Activated T-helper 1 cell treated with anti-CD3 and anti-CD28 coated beads, Interleukin-12 subunit alpha, Interleukin-12 subunit beta, Interleukin-2, Interleukin-4 antibody, amounts not matched to agents 30 ng/mL and 10 ng/mL and 1 ng/mL, durations not matched to agents 14 hours and 24 hours and 36 hours (primary cell): ENCODE measurements around the gene TENT4A. TPM values are rescaled to one million over a fixed set of nuclear protein-coding genes. Genes with fewer than 3 reads are reported as not detected.
"Not testable (repeated sequence)": the region's sequence is repeated elsewhere in the genome, so short reads cannot be mapped to it uniquely, and the experiment has no call there.

Experiments
- DNase-seq: peaks from one replicate; pipeline ENCODE4 v3.0.0; 2021; ENCODE audit warnings: low spot score
- H3K27ac Mint-ChIP-seq: one replicate; pipeline ENCODE4 v1.8.0; 2021; ENCODE audit warnings: mild to moderate bottlenecking, mixed read lengths
- H3K27me3 Mint-ChIP-seq: one replicate; pipeline ENCODE4 v1.8.0; 2022; ENCODE audit warnings: mild to moderate bottlenecking, moderate library complexity, mixed read lengths; ENCODE audit not compliant: insufficient read depth
- H3K36me3 Mint-ChIP-seq: one replicate; pipeline ENCODE4 v1.8.0; 2021; ENCODE audit warnings: low read depth, mixed read lengths
- H3K4me1 Mint-ChIP-seq: one replicate; pipeline ENCODE4 v1.8.0; 2021; ENCODE audit warnings: low read depth, mixed read lengths
- H3K4me3 Mint-ChIP-seq: one replicate; pipeline ENCODE4 v1.8.0; 2021; ENCODE audit warnings: mild to moderate bottlenecking, moderate library complexity, mixed read lengths
- H3K9me3 Mint-ChIP-seq: one replicate; pipeline ENCODE4 v1.8.0; 2021; ENCODE audit warnings: mixed read lengths
- intact Hi-C: fragments of 100-400 bp; cut with micrococcal nuclease; formaldehyde crosslinking; loops from one replicate; pipeline ENCODE4 v1.15.1; 2024
- total RNA-seq: library from RNA; stranded (reverse); gene quantifications from 2 replicates; pipeline ENCODE4 v1.2.3, GENCODE V29; 2022

TENT4A gene
- total RNA-seq, 1 donor from 2014 or later: 42.3 TPM

- Mint-ChIP-seq H3K4me1 (peaks cover 5% of the 10 kb centered on the region), H3K27ac (peak overlapping the region; percentile 34), H3K36me3 (no peaks in the 10 kb centered on the region), H3K9me3 (no peaks in the 10 kb centered on the region), H3K4me3 (no peak overlapping the region), H3K27me3 (no peaks in the 10 kb centered on the region)
- intact Hi-C loops: loop anchor here (1.0 to 5.0 kb wide), 2 partner anchors 61 to 980 kb away; no protein-coding TSS in a partner anchor
- peak; percentile 63 for DNase-seq
Observed at GRCh38 chr5:6765612-6766525, 52.6 kb downstream of the TENT4A start.

- Mint-ChIP-seq H3K27ac (no peak overlapping the region), H3K4me1 (peaks cover 5% of the 10 kb centered on the region), H3K27me3 (no peaks in the 10 kb centered on the region), H3K4me3 (no peak overlapping the region), H3K36me3 (no peaks in the 10 kb centered on the region), H3K9me3 (no peaks in the 10 kb centered on the region)
- intact Hi-C loops: loop anchor here (5.0 kb wide), 1 partner anchor 61 kb away; no protein-coding TSS in a partner anchor
- no peak for DNase-seq
Observed at GRCh38 chr5:6766604-6767093, 53.4 kb downstream of the TENT4A start.

- intact Hi-C loops: loop anchor here (5.0 kb wide), 1 partner anchor 60 kb away; no protein-coding TSS in a partner anchor
- Mint-ChIP-seq H3K4me1 (peaks cover 5% of the 10 kb centered on the region), H3K36me3 (no peaks in the 10 kb centered on the region), H3K27ac (no peak overlapping the region), H3K27me3 (no peaks in the 10 kb centered on the region), H3K9me3 (no peaks in the 10 kb centered on the region), H3K4me3 (no peak overlapping the region)
- no peak for DNase-seq
Observed at GRCh38 chr5:6767481-6768063, 54.3 kb downstream of the TENT4A start.

- H3K36me3 Mint-ChIP-seq: no peaks in the 10 kb centered on the region
- no peak overlapping the region for H3K4me3 Mint-ChIP-seq
- H3K27ac Mint-ChIP-seq: no peak overlapping the region
- H3K27me3 Mint-ChIP-seq: no peaks in the 10 kb centered on the region
- H3K4me1 Mint-ChIP-seq: peaks cover 5% of the 10 kb centered on the region
- DNase-seq: no peak
- intact Hi-C loops: loop anchor here (5.0 kb wide), 1 partner anchor 59 kb away; no protein-coding TSS in a partner anchor
- H3K9me3 Mint-ChIP-seq: no peaks in the 10 kb centered on the region
Observed at GRCh38 chr5:6768590-6769230, 55.5 kb downstream of the TENT4A start.

GRCh38 chr5:6770826-6771607 is 57.8 kb downstream of the TENT4A start:
- H3K4me1 Mint-ChIP-seq: peaks cover 8% of the 10 kb centered on the region
- no peak overlapping the region for H3K4me3 Mint-ChIP-seq
- H3K27ac Mint-ChIP-seq: no peak overlapping the region
- H3K9me3 Mint-ChIP-seq: no peaks in the 10 kb centered on the region
- intact Hi-C loops: no loop called here
- no peak for DNase-seq
- no peaks in the 10 kb centered on the region for H3K36me3 Mint-ChIP-seq
- peaks cover 7% of the 10 kb centered on the region for H3K27me3 Mint-ChIP-seq

GRCh38 chr5:6772886-6773285 is 59.7 kb downstream of the TENT4A start:
- Mint-ChIP-seq H3K4me3 (no peak overlapping the region), H3K27me3 (peaks cover 10% of the 10 kb centered on the region), H3K9me3 (no peaks in the 10 kb centered on the region), H3K27ac (no peak overlapping the region), H3K4me1 (peaks cover 8% of the 10 kb centered on the region), H3K36me3 (no peaks in the 10 kb centered on the region)
- intact Hi-C loops: no loop called here
- no peak for DNase-seq

- Mint-ChIP-seq H3K9me3 (no peaks in the 10 kb centered on the region), H3K27ac (no peak overlapping the region), H3K4me3 (no peak overlapping the region), H3K27me3 (peaks cover 10% of the 10 kb centered on the region), H3K36me3 (no peaks in the 10 kb centered on the region), H3K4me1 (peaks cover 8% of the 10 kb centered on the region)
- no peak for DNase-seq
- intact Hi-C loops: no loop called here
Observed at GRCh38 chr5:6773342-6774035, 60.3 kb downstream of the TENT4A start.

- H3K4me1 Mint-ChIP-seq, H3K27ac Mint-ChIP-seq, H3K27me3 Mint-ChIP-seq, H3K9me3 Mint-ChIP-seq, DNase-seq, H3K4me3 Mint-ChIP-seq, intact Hi-C loops, H3K36me3 Mint-ChIP-seq: not testable (repeated sequence)
Observed at GRCh38 chr5:6774207-6774606, 61.0 kb downstream of the TENT4A start.

GRCh38 chr5:6774721-6775204 is 61.5 kb downstream of the TENT4A start:
- H3K4me3 Mint-ChIP-seq: no peak overlapping the region
- intact Hi-C loops: no loop called here
- no peak for DNase-seq
- H3K36me3 Mint-ChIP-seq: no peaks in the 10 kb centered on the region
- H3K9me3 Mint-ChIP-seq: no peaks in the 10 kb centered on the region
- peaks cover 10% of the 10 kb centered on the region for H3K27me3 Mint-ChIP-seq
- no peak overlapping the region for H3K27ac Mint-ChIP-seq
- peaks cover 8% of the 10 kb centered on the region for H3K4me1 Mint-ChIP-seq

GRCh38 chr5:6775571-6775970 is 62.3 kb downstream of the TENT4A start:
- H3K4me1 Mint-ChIP-seq: peaks cover 8% of the 10 kb centered on the region
- intact Hi-C loops: no loop called here
- H3K36me3 Mint-ChIP-seq: no peaks in the 10 kb centered on the region
- no peaks in the 10 kb centered on the region for H3K9me3 Mint-ChIP-seq
- no peak overlapping the region for H3K27ac Mint-ChIP-seq
- no peak for DNase-seq
- no peak overlapping the region for H3K4me3 Mint-ChIP-seq
- peaks cover 10% of the 10 kb centered on the region for H3K27me3 Mint-ChIP-seq

GRCh38 chr5:6780802-6781391 is 67.7 kb downstream of the TENT4A start:
- Mint-ChIP-seq H3K27ac (no peak overlapping the region), H3K36me3 (no peaks in the 10 kb centered on the region), H3K4me3 (no peak overlapping the region), H3K9me3 (no peaks in the 10 kb centered on the region), H3K4me1 (peaks cover 6% of the 10 kb centered on the region), H3K27me3 (peaks cover 4% of the 10 kb centered on the region)
- DNase-seq: no peak
- intact Hi-C loops: loop anchor here (2.0 kb wide), 1 partner anchor 56 kb away; no protein-coding TSS in a partner anchor
